Karpas-422 (cell line): Measurements from ENCODE around the gene NUP210. TPM values are rescaled to one million over a fixed set of nuclear protein-coding genes. Genes with fewer than 3 reads are reported as not detected.

Experiments used
- DNase-seq: peaks from one replicate; pipeline ENCODE4 v3.0.0-alpha.2; 2015
- H2AFZ ChIP-seq: fragments of 200-600 bp; sonication (generic); 2 replicates; pipeline ENCODE4 v1.6.1; 2014; ENCODE audit warnings: antibody characterized with exemption, low read length, mixed read lengths
- H3K27ac ChIP-seq: fragments of 200-600 bp; sonication (generic); 2 replicates; pipeline ENCODE4 v1.5.1; 2014; ENCODE audit warnings: mild to moderate bottlenecking, low read length, moderate library complexity
- H3K27me3 ChIP-seq: fragments of 200-600 bp; sonication (generic); 2 replicates; pipeline ENCODE4 v1.6.1; 2014; ENCODE audit warnings: low read length, mixed read lengths
- H3K36me3 ChIP-seq: fragments of 200-600 bp; sonication (generic); 2 replicates; pipeline ENCODE4 v1.6.1; 2014; ENCODE audit warnings: low read length, mixed read lengths; ENCODE audit not compliant: insufficient read depth
- H3K4me1 ChIP-seq: fragments of 200-600 bp; sonication (generic); 2 replicates; pipeline ENCODE4 v1.6.1; 2014; ENCODE audit warnings: mild to moderate bottlenecking, low read length, mixed read lengths
- H3K4me2 ChIP-seq: fragments of 200-600 bp; sonication (generic); 2 replicates; pipeline ENCODE4 v1.6.1; 2014; ENCODE audit warnings: low read length, low read depth, mild to moderate bottlenecking; ENCODE audit not compliant: poor library complexity, severe bottlenecking
- H3K4me3 ChIP-seq: fragments of 200-600 bp; sonication (generic); 2 replicates; pipeline ENCODE4 v1.5.1; 2014; ENCODE audit warnings: mild to moderate bottlenecking, antibody characterized with exemption, low read length, mixed read lengths
- H3K79me2 ChIP-seq: fragments of 200-600 bp; sonication (generic); 2 replicates; pipeline ENCODE4 v1.6.1; 2014; ENCODE audit warnings: mild to moderate bottlenecking, low read length, mixed read lengths
- H3K9ac ChIP-seq: fragments of 200-600 bp; sonication (generic); 2 replicates; pipeline ENCODE4 v1.6.0; 2014; ENCODE audit warnings: low read length
- H3K9me2 ChIP-seq: fragments of 200-600 bp; sonication (generic), shearing (Covaris generic); replicated peaks from 2 replicates; pipeline ENCODE4 v1.6.0; 2014; ENCODE audit warnings: mild to moderate bottlenecking, low read length, moderate library complexity; ENCODE audit not compliant: insufficient read depth
- H3K9me3 ChIP-seq: fragments of 300-700, 200-600 bp; sonication (generic); 2 replicates; pipeline ENCODE4 v1.6.1; 2014; ENCODE audit warnings: low read length, mixed read lengths
- H4K20me1 ChIP-seq: fragments of 200-600 bp; sonication (generic); 2 replicates; pipeline ENCODE4 v1.6.1; 2014; ENCODE audit warnings: mild to moderate bottlenecking, antibody characterized with exemption, low read length, low read depth; ENCODE audit not compliant: insufficient read depth
- total RNA-seq: library from RNA; depleted of rRNA; stranded (reverse); fragments of >200 nt; shearing (Covaris generic); gene quantifications from 2 replicates; pipeline ENCODE4 v1.2.3, GENCODE V29; 2014; ENCODE audit warnings: low replicate concordance

The NUP210 gene
- total RNA-seq, 1 experiment from 2014 or later = 87.7 TPM

DNA sequence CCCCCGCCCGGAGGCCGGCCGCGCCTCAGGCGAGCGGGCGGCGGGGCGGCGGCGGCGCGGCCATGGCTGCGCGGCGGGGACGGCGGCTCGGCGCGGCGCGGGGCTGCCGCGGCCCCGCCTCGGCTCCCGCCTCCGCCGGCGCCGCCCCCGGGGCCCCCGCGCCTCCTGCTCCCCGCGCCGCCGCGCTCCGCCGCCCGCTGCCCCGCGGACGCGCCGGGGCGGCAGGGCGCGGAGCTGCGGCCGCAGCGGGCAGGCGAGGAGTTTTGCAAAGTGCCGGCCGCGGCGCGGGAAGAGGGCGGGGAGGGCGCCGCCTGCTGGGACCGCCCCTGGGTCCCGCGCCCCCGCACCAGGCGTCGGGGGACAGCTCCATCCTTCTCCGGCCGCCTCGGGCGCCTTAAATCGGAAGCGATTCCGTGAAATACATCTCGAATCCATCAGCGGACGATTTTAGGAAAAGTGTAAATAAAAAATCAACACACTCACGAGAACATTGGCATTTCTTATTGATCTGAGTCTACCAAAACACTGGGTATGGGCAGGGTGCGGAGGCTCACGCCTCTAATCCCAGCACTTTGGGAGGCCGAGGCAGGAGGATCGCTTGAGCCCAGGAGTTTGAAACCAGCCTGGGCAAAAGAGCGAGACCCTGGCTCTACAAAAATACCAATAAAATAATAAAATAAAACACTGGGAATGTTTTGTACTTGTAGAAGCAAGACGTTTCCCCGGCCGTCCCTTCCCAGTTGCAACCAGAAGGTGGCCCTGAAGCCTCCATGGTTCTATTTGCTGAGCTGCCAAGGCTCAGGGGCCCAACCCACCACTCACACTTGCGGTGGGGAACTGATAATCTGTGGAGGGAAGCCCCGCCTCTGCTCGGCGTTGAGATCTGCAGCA lies 136.9 kb downstream of the NUP210 start:
- Histone ChIP-seq H3K9me3 (peaks cover 10% of the 10 kb centered on the region), H3K4me1 (peaks cover 11% of the 10 kb centered on the region), H3K27ac (no peak overlapping the region), H3K9ac (no peak overlapping the region), H4K20me1 (peaks cover 12% of the 10 kb centered on the region; the same call in 1 of the 2 replicates), H3K79me2 (peaks cover 22% of the 10 kb centered on the region), H3K9me2 (no peaks in the 10 kb centered on the region), H3K36me3 (peaks cover 20% of the 10 kb centered on the region), H3K4me3 (no peak overlapping the region), H3K27me3 (no peaks in the 10 kb centered on the region), H3K4me2 (no peak overlapping the region), H2AFZ (no peak overlapping the region)
- DNase-seq = peak; percentile 51

DNA sequence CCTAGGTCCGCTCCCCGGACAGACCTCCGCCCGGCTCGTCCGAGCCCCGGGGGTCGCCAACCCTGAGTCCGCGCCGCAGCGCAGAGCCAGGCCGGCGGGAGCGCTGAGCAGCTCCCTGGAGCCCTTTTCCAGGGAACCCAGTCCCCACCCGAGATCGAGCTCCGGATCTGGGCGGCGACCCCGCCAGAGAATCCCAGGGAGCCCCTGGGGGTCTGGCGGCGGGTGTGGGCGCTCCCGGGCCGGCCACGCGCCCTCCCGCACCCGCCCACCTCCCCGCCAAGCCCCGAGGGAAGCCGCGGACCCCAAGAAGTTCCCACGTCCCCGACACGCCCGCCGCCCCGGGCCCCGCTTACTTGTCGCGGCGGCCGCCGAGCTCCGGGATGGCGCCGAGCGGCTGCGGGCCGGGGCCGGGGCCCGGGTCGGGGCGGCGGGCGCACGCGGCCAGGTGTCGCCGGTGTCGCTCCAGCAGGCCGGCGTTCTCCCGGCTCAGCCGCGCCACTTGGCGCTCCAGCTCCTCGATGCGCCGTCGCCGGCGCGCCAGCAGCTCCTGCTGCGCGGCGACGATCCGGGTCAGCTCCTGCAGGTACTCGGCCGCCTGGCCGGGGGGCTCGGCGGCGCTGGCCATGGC lies 137.7 kb downstream of the NUP210 start:
- no peak overlapping the region for H2AFZ ChIP-seq

DNA sequence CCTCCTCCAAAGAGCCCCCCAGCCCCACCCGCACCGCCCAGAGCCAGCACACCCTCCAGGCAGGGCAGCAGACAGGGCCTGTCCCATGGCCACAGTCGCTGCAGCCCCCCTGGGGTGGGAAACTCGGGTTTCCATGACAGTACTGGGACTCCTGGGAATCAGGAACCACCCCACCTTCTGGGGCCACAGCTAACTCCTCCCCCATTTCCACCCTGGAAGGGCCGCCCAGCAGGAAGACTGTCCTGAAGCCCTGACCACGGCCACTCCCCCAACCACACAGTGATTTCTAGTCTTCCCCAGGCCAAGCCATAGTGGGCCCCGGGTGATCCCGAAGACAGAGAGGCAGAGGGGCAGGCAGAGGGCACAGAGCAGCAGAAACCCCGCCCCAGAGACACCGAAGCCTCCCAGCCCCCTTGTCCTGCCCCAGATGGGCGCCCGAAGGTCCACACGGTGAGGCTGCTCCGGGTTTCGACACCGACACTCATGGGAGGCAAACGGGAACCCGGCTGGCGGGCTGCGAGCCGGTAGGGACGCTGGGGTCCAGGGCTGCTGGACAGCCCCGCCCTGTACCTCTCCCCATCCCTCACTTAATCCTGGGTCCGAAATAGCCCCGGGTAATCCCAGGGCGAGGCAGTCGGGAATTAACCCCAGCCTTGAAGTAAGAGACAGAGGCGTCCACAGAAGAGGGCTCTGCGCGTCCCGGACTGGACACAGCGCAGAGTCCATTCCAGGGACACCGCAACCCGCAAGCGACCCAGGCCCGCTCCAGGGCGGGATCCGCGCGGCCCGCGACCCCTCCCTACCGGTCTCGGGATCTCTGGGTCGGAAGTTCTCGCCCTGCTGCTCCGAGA lies 138.4 kb downstream of the NUP210 start:
- no peaks in the 10 kb centered on the region for H3K4me1 ChIP-seq
- no peaks in the 10 kb centered on the region for H3K27me3 ChIP-seq
- H3K4me3 ChIP-seq = no peak overlapping the region
- no peaks in the 10 kb centered on the region for H3K9me2 ChIP-seq
- no peak overlapping the region for H3K27ac ChIP-seq
- no peak overlapping the region for H3K4me2 ChIP-seq
- no peak for DNase-seq
- H3K79me2 ChIP-seq = peaks cover 9% of the 10 kb centered on the region
- H3K9me3 ChIP-seq = peaks cover 1% of the 10 kb centered on the region
- H4K20me1 ChIP-seq = peaks cover 12% of the 10 kb centered on the region; the same call in 1 of the 2 replicates
- peaks cover 7% of the 10 kb centered on the region for H3K36me3 ChIP-seq
- no peak overlapping the region for H3K9ac ChIP-seq
- no peak overlapping the region for H2AFZ ChIP-seq

More for the DNA sequence above, 137.7 kb downstream of the NUP210 start:
- peaks cover 16% of the 10 kb centered on the region for H3K79me2 ChIP-seq
- H3K27me3 ChIP-seq = no peaks in the 10 kb centered on the region
- H3K4me1 ChIP-seq = peaks cover 3% of the 10 kb centered on the region
- no peak overlapping the region for H3K4me3 ChIP-seq
- DNase-seq = no peak
- H4K20me1 ChIP-seq = peaks cover 12% of the 10 kb centered on the region; the same call in 1 of the 2 replicates
- H3K9me3 ChIP-seq = peaks cover 9% of the 10 kb centered on the region
- no peak overlapping the region for H3K4me2 ChIP-seq
- no peak overlapping the region for H3K9ac ChIP-seq
- H3K9me2 ChIP-seq = no peaks in the 10 kb centered on the region
- H3K36me3 ChIP-seq = peaks cover 14% of the 10 kb centered on the region
- H3K27ac ChIP-seq = no peak overlapping the region

DNA sequence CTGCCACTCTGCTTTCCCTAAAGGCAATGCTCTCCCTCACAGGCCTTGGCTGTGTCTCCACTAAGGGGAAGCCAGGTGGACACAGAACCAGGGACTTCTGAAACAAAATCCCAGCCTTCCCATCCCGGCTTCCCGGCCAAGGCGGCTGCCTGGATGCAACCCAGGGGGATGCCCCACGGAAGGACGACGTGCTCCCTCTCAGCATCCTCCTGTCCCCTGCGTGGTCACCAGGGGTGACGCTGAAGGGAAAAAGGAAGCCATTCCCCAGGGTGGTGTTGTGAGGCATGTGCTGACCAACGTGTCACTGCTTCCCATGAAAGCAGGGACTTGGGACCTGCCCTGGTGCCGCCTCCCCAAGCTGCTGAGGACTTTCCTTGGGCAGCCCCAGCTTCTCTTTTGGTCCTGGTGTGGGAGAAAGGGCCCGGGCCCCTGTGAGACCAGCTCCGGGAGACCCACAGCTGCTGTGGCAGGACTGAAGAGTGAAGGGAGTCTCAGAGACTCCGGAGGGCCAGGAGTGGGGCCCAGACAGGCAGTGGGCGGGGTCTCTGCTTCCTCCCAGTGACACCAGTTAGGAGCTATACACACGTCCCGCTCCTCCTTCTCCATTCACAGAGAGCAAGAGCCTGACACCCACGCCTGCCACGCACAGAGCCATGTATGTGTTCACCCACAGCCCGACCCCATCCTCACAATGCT lies 139.2 kb downstream of the NUP210 start:
- Histone ChIP-seq H3K4me2 (no peak overlapping the region), H3K9me2 (no peaks in the 10 kb centered on the region), H3K79me2 (peaks cover 3% of the 10 kb centered on the region; the same call in 1 of the 2 replicates), H3K27me3 (no peaks in the 10 kb centered on the region), H2AFZ (no peak overlapping the region), H3K4me3 (no peak overlapping the region), H4K20me1 (peaks cover 12% of the 10 kb centered on the region; the same call in 1 of the 2 replicates), H3K36me3 (no peaks in the 10 kb centered on the region; the same call in 1 of the 2 replicates), H3K9me3 (no peaks in the 10 kb centered on the region), H3K4me1 (no peaks in the 10 kb centered on the region), H3K9ac (no peak overlapping the region), H3K27ac (no peak overlapping the region)
- DNase-seq = no peak

DNA sequence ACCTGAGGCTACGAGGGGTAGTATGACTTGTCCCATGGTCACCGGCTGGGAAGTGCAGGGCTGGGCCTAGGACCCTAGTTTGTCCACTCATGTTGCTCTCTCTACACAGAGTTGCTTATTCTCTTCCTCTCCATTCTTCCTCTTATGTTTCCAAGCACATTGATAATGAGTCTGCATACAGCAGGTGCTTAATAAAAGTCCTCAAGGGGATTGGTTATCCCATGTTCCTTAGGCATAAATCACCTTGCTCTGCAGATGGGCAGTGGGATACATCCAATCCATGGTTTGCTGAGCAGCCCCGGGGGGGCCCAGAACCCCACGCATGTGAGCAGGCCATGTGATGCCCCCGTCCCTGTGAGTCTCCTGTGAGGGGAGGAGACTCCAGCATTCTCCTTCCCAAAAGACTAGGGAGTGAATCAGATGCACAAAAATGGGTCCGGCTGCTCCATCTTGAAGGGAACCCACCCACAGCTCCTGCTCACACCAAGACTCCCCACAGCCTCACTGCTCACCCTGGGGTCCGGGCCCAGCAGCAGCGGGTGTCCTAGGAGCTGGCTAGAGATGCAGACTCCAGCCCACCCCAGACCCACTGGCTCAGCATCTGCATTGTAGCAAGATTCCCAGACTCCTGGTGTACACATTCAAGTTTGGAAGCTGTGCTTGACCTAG lies 139.9 kb downstream of the NUP210 start:
- no peaks in the 10 kb centered on the region for H3K27me3 ChIP-seq
- peaks cover 3% of the 10 kb centered on the region; the same call in 1 of the 2 replicates for H3K36me3 ChIP-seq
- no peak for DNase-seq
- H3K9me2 ChIP-seq = no peaks in the 10 kb centered on the region
- H3K27ac ChIP-seq = no peak overlapping the region
- H3K4me1 ChIP-seq = peaks cover 4% of the 10 kb centered on the region
- no peak overlapping the region for H3K4me2 ChIP-seq
- peaks cover 12% of the 10 kb centered on the region; the same call in 1 of the 2 replicates for H4K20me1 ChIP-seq
- H3K9me3 ChIP-seq = no peaks in the 10 kb centered on the region
- H3K4me3 ChIP-seq = no peak overlapping the region
- H2AFZ ChIP-seq = no peak overlapping the region
- no peak overlapping the region for H3K9ac ChIP-seq
- peaks cover 3% of the 10 kb centered on the region; the same call in 1 of the 2 replicates for H3K79me2 ChIP-seq

DNA sequence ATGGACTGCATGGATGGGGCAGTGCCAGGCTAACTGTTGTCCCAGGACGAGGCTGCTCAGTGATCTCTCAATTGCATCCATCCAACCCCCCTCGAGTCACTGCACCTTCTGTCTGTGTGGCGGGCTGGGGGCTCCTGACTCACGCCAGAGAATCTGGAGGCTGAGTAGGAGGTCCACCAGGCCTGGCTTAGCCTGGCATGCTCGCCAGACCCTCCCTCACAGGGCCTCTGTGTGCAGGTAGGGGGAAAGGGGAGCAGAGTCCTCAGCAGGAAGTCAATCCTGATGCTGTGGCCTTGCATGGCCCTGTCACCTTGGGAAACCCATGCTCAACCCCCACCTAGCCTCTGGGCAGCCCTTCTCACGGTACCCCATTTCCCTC lies 140.6 kb downstream of the NUP210 start:
- Histone ChIP-seq H4K20me1 (peaks cover 12% of the 10 kb centered on the region; the same call in 1 of the 2 replicates), H3K4me3 (no peak overlapping the region), H3K36me3 (peaks cover 4% of the 10 kb centered on the region; the same call in 1 of the 2 replicates), H3K27ac (no peak overlapping the region), H3K9me3 (no peaks in the 10 kb centered on the region), H3K4me2 (no peak overlapping the region), H3K79me2 (peaks cover 3% of the 10 kb centered on the region; the same call in 1 of the 2 replicates), H3K9ac (no peak overlapping the region), H3K9me2 (no peaks in the 10 kb centered on the region), H2AFZ (no peak overlapping the region), H3K27me3 (no peaks in the 10 kb centered on the region), H3K4me1 (peaks cover 10% of the 10 kb centered on the region)
- DNase-seq = no peak
